ENCODE data around the gene ACVRL1. TPM values are rescaled to one million over a fixed set of nuclear protein-coding genes. Genes with fewer than 3 reads are reported as not detected.
A peak's percentile ranks its signal among the peaks of the same experiment; 100 is the strongest.

ACVRL1 gene
- total RNA-seq, 1 donor from 2014 or later = 2.0 TPM

DNA sequence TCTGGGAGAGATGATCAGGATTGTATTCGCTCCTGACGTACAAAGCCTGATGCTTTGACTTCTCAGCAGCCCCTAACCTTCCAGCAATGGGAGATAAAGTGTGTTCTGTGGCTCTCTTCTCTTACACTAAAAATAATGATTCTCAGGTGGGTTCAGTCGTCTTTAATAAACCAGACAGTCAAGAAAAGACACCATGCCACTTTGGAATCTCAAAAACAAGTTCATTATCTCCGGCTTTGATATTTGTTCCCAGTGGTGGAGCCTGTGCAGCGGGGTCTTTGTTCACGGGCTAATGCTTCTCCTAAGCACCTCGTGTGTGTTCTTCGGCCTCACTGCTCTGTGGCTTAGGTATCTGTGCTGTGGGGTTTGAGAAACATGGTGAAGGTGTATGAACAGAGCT lies 45.8 kb downstream of the ACVRL1 start:
- Mint-ChIP-seq H3K36me3 (peaks cover 4% of the 10 kb centered on the region), H3K27me3 (ENCODE audit: insufficient read depth, low read depth) (peaks cover 18% of the 10 kb centered on the region), H3K9me3 (no peaks in the 10 kb centered on the region), H3K4me3 (peak overlapping the region; percentile 93), H3K4me1 (peaks cover 38% of the 10 kb centered on the region), H3K27ac (no peak overlapping the region)
- TF ChIP-seq EZH2phosphoT487 (IDR thresholded peaks at IDR 0.05) (no peak), EZH2 (IDR thresholded peaks at IDR 0.05) (no peak)
- TF ChIP-seq, protein P1, sequence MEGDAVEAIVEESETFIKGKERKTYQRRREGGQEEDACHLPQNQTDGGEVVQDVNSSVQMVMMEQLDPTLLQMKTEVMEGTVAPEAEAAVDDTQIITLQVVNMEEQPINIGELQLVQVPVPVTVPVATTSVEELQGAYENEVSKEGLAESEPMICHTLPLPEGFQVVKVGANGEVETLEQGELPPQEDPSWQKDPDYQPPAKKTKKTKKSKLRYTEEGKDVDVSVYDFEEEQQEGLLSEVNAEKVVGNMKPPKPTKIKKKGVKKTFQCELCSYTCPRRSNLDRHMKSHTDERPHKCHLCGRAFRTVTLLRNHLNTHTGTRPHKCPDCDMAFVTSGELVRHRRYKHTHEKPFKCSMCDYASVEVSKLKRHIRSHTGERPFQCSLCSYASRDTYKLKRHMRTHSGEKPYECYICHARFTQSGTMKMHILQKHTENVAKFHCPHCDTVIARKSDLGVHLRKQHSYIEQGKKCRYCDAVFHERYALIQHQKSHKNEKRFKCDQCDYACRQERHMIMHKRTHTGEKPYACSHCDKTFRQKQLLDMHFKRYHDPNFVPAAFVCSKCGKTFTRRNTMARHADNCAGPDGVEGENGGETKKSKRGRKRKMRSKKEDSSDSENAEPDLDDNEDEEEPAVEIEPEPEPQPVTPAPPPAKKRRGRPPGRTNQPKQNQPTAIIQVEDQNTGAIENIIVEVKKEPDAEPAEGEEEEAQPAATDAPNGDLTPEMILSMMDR (IDR thresholded peaks at IDR 0.05) = no peak
- Histone ChIP-seq H3K4me3 (peak overlapping the region; percentile 66), H3K9me3 (ENCODE audit: low read depth) (no peaks in the 10 kb centered on the region), H3K4me2 (peak overlapping the region; percentile 91), H3K9ac (no peak overlapping the region), H3K27me3 (peaks cover 32% of the 10 kb centered on the region), H2AFZ (replicated peaks) (no peak overlapping the region), H4K20me1 (ENCODE audit: low read depth) (peaks cover 50% of the 10 kb centered on the region), H3K4me1 (peaks cover 7% of the 10 kb centered on the region), H3K79me2 (ENCODE audit: low read depth) (peaks cover 63% of the 10 kb centered on the region), H3F3A (ENCODE audit: low read depth) (no peaks in the 10 kb centered on the region), H3K36me3 (no peaks in the 10 kb centered on the region), H3K27ac (no peak overlapping the region)
- peak; percentile 43 for DNase-seq (ENCODE audit: low spot score)

DNA sequence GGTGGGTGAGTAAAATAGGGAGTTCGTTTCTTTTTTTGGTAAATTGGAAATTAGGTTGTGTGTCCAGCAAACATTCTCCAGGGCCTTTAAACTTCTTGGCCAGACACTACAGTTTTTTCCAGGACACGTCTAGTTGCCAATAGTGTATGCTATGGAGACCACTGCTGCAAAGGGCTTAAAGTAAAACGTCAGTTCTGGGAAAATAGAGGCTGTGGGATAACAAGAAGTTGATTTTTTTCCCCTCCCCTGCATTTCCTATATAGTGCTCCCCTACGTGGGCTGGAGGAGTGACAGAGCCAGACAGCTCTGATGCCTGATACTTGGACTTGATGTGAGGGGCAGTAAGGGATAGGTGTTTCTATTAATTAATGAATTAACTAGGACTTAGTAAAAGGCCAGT lies 46.6 kb downstream of the ACVRL1 start:
- no peaks in the 10 kb centered on the region for H3K36me3 ChIP-seq
- peaks cover 24% of the 10 kb centered on the region for H3K27me3 ChIP-seq
- Mint-ChIP-seq H3K36me3 (peaks cover 5% of the 10 kb centered on the region), H3K27me3 (ENCODE audit: insufficient read depth, low read depth) (peaks cover 14% of the 10 kb centered on the region), H3K9me3 (no peaks in the 10 kb centered on the region), H3K4me3 (peak overlapping the region; percentile 93), H3K4me1 (peaks cover 38% of the 10 kb centered on the region), H3K27ac (no peak overlapping the region)
- H3K4me3 ChIP-seq = no peak overlapping the region
- peak overlapping the region; percentile 91 for H3K4me2 ChIP-seq
- H3K4me1 ChIP-seq = peaks cover 7% of the 10 kb centered on the region
- no peak overlapping the region for H2AFZ ChIP-seq (replicated peaks)
- H3K79me2 ChIP-seq (ENCODE audit: low read depth) = peaks cover 70% of the 10 kb centered on the region
- TF ChIP-seq EZH2phosphoT487 (IDR thresholded peaks at IDR 0.05) (no peak), EZH2 (IDR thresholded peaks at IDR 0.05) (no peak)
- TF ChIP-seq, protein P1 (IDR thresholded peaks at IDR 0.05) = no peak
- H3K9ac ChIP-seq = no peak overlapping the region
- DNase-seq (ENCODE audit: low spot score) = no peak
- peaks cover 54% of the 10 kb centered on the region for H4K20me1 ChIP-seq (ENCODE audit: low read depth)
- no peaks in the 10 kb centered on the region for H3F3A ChIP-seq (ENCODE audit: low read depth)
- no peaks in the 10 kb centered on the region for H3K9me3 ChIP-seq (ENCODE audit: low read depth)
- H3K27ac ChIP-seq = no peak overlapping the region

- H3K27me3 Mint-ChIP-seq (ENCODE audit: insufficient read depth, low read depth) = peaks cover 5% of the 10 kb centered on the region
- Histone ChIP-seq H3K9me3 (ENCODE audit: low read depth) (no peaks in the 10 kb centered on the region), H3K79me2 (ENCODE audit: low read depth) (peaks cover 79% of the 10 kb centered on the region), H3K4me1 (peaks cover 7% of the 10 kb centered on the region), H3K4me2 (no peak overlapping the region), H4K20me1 (ENCODE audit: low read depth) (peaks cover 62% of the 10 kb centered on the region), H2AFZ (replicated peaks) (no peak overlapping the region), H3K4me3 (no peak overlapping the region), H3K36me3 (no peaks in the 10 kb centered on the region), H3K27me3 (peaks cover 15% of the 10 kb centered on the region), H3K27ac (no peak overlapping the region), H3F3A (ENCODE audit: low read depth) (no peaks in the 10 kb centered on the region), H3K9ac (no peak overlapping the region)
- H3K4me3 Mint-ChIP-seq = no peak overlapping the region
- no peak for DNase-seq (ENCODE audit: low spot score)
- H3K27ac Mint-ChIP-seq = no peak overlapping the region
- H3K36me3 Mint-ChIP-seq = peaks cover 14% of the 10 kb centered on the region
- H3K4me1 Mint-ChIP-seq = peaks cover 38% of the 10 kb centered on the region
- no peaks in the 10 kb centered on the region for H3K9me3 Mint-ChIP-seq
- TF ChIP-seq, protein P1 (IDR thresholded peaks at IDR 0.05) = no peak
- no peak for TF ChIP-seq EZH2phosphoT487 (IDR thresholded peaks at IDR 0.05)
- TF ChIP-seq EZH2 (IDR thresholded peaks at IDR 0.05) = no peak
Observed at GRCh38 chr12:51954561-51955361, 47.5 kb downstream of the ACVRL1 start.

All from neural progenitor cell (in vitro differentiated cells).